ENCODE data around the gene CCDC120. TPM values are rescaled to one million over a fixed set of nuclear protein-coding genes. Genes with fewer than 3 reads are reported as not detected.
A peak's percentile ranks its signal among the peaks of the same experiment; 100 is the strongest.

Gene CCDC120
- total RNA-seq, 2 experiments from 2014 or later, result 5.0 to 5.4 TPM

DNA sequence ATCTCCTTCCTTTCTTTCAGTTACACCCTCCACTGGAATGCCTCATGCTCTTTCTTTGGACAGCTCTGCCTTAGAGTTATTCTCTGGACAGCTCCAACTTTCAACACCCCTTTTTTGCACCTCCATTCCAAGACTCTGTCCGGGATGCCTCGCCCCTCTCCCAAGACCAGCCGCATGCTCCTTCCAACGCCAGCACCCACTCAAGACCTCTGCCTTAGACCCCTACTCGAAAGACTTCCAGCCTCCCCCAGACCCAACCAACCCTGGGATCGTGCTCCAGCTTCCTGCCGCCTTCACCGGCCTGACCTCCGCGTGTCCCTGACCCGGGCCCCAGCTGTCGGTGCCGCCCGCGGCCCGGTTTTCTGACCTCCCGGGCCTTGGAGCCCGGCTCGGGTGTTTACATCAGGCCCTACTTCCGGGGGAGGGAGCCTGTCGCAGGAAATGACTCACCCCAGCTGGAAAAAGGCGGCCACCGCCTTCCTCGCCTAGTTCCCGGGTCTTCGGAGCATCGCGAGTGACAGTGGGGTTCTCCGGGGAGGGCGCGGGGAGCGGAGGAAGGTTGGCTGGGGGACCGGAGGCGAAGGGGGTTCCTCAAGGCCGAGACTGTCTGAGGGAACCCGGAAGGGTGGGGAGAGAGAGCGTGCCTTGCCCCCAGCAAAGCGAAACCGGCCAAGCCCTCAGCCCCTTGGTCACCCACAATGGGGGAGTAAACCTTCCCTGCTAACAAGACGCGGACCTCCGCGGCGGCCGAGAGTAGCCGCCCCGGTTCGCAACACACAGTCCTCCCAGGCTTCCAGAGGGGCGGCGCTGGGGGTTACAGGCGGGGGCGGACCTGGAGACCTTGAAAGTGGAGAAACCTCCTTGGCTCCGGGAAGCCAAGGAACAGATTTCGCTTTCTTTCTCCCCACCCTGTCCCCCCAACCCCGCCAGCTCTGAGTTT lies 21.0 kb downstream of the CCDC120 start, which contains the start of gene WDR45:
WDR45 (minus strand) TSS at position 399 of the 940 bp plus-strand sequence. CDS start 1,792 bp downstream, outside the sequence.
- H3K36me3 Mint-ChIP-seq (ENCODE audit: low read depth), result peaks cover 4% of the 10 kb centered on the region
- peak within 1 kb of the TSS; percentile 88 for H3K4me3 Mint-ChIP-seq
- ATAC-seq (peak; percentile 85), DNase-seq (peak; percentile 82)
- no peaks in the 10 kb centered on the region for H3K27me3 Mint-ChIP-seq (ENCODE audit: low read depth)
- no peaks in the 10 kb centered on the region for H3K9me3 Mint-ChIP-seq (ENCODE audit: insufficient read depth)
- H3K4me1 Mint-ChIP-seq (ENCODE audit: low read depth), result peaks cover 21% of the 10 kb centered on the region
- POLR2A ChIA-PET, result interaction anchor here (0.6 to 1.6 kb wide), 8 partner anchors 22 to 548 kb away, joined by 3 to 4 read pairs (median 4); partner anchors contain the start of gene GRIPAP1
- CTCF ChIA-PET, result interaction anchor here (0.6 to 1.1 kb wide), 2 partner anchors 87 to 1846 kb away, joined by 3 read pairs; no protein-coding TSS in a partner anchor
- H3K27ac Mint-ChIP-seq, result peak within 1 kb of the TSS; percentile 99

DNA sequence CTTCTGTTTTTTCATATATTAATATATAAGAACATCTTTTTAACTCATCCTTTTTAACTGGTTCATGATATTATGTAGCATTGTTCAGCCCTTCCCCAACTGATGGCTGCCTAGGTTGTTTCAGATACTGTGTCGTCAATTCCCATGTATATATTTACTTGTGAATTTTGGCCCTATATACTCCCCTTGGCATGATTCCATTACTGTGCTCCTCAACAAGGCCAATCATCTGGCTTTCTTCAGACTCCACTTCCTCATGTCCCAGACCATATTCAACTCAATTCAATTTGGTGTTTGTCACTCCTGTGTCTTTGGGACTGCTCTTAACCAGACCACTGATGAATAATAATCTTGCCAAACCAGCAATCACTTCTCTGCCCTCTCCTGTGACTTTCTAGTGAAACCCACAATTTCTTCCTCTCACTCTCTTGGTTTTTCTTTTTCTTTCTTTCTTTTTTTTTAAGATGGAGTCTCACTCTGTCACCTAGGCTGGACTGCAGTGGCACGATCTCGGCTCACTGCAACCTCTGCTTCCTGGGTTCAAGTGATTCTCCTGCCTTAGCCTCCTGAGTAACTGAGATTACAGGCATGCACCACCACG lies 23.6 kb downstream of the CCDC120 start:
- Mint-ChIP-seq H3K36me3 (ENCODE audit: low read depth) (no peaks in the 10 kb centered on the region), H3K4me1 (ENCODE audit: low read depth) (peaks cover 21% of the 10 kb centered on the region), H3K4me3 (no peak overlapping the region), H3K9me3 (ENCODE audit: insufficient read depth) (no peaks in the 10 kb centered on the region), H3K27me3 (ENCODE audit: low read depth) (no peaks in the 10 kb centered on the region), H3K27ac (peak overlapping the region; percentile 6)
- POLR2A ChIA-PET, result interaction anchor here (0.6 kb wide), 1 partner anchor 18 kb away, joined by 4 read pairs; no protein-coding TSS in a partner anchor
- DNase-seq (no peak), ATAC-seq (no peak)
- CTCF ChIA-PET, result no interaction called here

DNA sequence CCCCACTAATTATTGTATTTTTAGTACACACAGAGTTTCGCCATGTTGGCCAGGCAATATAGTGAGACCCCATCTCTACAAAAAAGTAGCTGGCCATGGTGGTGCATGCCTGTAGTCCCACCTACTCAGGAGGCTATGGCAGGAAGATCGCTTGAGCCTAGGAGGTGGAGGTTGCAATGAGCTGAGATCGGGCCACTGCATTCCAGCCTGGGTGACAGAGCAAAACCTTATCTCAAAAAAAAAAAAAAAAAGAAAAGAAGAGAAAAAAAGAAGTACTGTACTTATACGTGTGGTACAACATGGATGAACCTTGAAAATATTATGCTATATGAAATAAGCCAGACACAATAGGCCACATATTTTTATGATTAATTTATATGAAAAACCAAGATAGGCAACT lies 30.8 kb downstream of the CCDC120 start:
- DNase-seq (no peak), ATAC-seq (no peak)
- H3K27me3 Mint-ChIP-seq (ENCODE audit: low read depth), result no peaks in the 10 kb centered on the region
- H3K27ac Mint-ChIP-seq, result no peak overlapping the region
- H3K4me3 Mint-ChIP-seq, result no peak overlapping the region
- H3K36me3 Mint-ChIP-seq (ENCODE audit: low read depth), result no peaks in the 10 kb centered on the region
- H3K9me3 Mint-ChIP-seq (ENCODE audit: insufficient read depth), result no peaks in the 10 kb centered on the region
- ChIA-PET CTCF (no interaction called here), POLR2A (no interaction called here)
- H3K4me1 Mint-ChIP-seq (ENCODE audit: low read depth), result no peaks in the 10 kb centered on the region

DNA sequence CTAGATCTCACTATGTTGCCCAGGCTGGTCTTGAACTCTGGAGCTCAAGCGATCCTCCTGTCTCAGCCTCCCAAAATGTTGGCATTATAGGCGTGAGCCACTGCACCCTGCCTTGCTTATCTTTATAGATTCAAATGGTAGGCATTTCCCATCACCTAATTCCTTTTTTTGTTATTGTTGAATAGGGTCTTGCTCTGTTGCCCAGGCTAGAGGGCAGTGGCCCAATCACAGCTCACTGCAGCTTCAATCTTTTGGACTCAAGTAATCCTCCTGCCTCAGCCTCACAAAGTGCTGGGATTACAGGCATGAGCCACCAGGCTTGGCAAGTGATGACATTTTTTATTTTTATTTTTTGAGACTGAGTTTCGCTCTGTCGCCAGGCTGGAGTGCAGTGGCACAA lies 37.6 kb downstream of the CCDC120 start:
- H3K4me1 Mint-ChIP-seq (ENCODE audit: low read depth), result peaks cover 3% of the 10 kb centered on the region
- no peak overlapping the region for H3K27ac Mint-ChIP-seq
- CTCF ChIA-PET, result no interaction called here
- H3K27me3 Mint-ChIP-seq (ENCODE audit: low read depth), result no peaks in the 10 kb centered on the region
- no peaks in the 10 kb centered on the region for H3K9me3 Mint-ChIP-seq (ENCODE audit: insufficient read depth)
- DNase-seq, result no peak
- H3K4me3 Mint-ChIP-seq, result no peak overlapping the region
- no peak for ATAC-seq
- POLR2A ChIA-PET, result no interaction called here
- H3K36me3 Mint-ChIP-seq (ENCODE audit: low read depth), result no peaks in the 10 kb centered on the region

DNA sequence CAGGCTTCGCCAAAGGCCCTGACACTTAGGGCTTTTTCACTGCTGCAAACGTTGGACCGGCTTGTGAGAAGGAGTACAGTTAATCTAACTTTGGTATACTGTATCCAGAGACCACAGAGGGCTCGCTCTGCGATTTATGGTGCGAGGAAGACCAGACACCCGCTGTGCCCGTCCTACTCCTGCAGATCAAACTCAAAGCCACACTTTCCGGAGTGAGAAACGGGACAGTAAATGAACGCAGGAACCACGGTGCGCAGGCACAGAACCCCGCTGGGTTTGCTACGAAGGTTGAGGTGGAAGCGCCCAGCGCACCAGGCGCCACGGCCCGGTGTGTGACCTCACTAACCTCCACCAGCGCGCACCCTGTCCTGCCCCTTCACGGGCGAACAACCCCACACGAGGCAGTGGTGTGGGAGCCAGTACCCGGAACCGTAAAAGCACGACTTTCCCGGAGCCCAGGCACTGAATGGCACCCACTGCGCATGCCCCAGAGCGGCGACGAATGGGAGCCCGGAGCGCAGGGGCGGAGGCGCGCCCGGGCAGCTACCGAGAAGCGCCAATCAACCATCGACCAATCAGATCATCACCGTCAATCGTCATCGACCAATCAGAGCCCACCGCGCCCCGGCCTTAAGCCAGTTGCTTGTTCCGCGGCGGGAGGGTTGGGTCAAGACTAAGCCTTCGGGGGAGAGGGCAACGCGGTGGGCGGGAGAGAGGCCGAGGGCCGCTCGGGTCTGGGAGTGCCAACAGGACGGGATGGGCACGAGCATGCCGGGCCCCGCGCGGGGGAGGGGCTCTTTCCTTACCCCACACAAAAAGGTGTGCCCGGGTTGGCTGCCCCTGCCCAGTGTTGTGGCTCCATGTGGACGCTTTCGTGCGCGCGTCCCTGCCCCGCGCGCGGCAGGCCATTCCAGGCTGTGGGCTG lies 42.2 kb downstream of the CCDC120 start:
- H3K36me3 Mint-ChIP-seq (ENCODE audit: low read depth), result no peaks in the 10 kb centered on the region
- peak overlapping the region; percentile 92 for H3K27ac Mint-ChIP-seq
- H3K27me3 Mint-ChIP-seq (ENCODE audit: low read depth), result no peaks in the 10 kb centered on the region
- peaks cover 10% of the 10 kb centered on the region for H3K4me1 Mint-ChIP-seq (ENCODE audit: low read depth)
- no peaks in the 10 kb centered on the region for H3K9me3 Mint-ChIP-seq (ENCODE audit: insufficient read depth)
- ChIA-PET CTCF (interaction anchor here (1.0 kb wide), 1 partner anchor 57 kb away, joined by 3 read pairs; no protein-coding TSS in a partner anchor), POLR2A (no interaction called here)
- peak overlapping the region; percentile 92 for H3K4me3 Mint-ChIP-seq
- DNase-seq (peak; percentile 91), ATAC-seq (peak; percentile 97)

DNA sequence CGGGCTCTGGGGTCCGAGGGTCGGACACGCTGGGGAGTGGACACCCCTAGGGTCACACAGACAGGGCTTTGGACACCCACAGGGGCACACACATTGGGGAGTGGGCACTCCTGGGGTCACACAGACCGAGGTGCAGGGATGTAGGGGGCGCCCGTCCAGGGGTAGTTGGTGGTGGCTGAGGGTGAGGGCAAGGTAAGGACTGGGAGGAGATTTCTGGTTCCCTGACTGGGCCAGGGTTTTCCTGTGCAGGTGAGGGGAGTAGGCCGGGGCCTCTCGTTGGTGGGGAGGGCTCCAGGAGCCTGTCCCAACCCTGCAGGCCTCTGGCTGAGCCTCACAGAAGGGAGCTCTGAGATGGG lies 42.8 kb downstream of the CCDC120 start:
- Mint-ChIP-seq H3K27ac (peak overlapping the region; percentile 92), H3K4me1 (ENCODE audit: low read depth) (peaks cover 10% of the 10 kb centered on the region), H3K27me3 (ENCODE audit: low read depth) (no peaks in the 10 kb centered on the region), H3K9me3 (ENCODE audit: insufficient read depth) (no peaks in the 10 kb centered on the region), H3K36me3 (ENCODE audit: low read depth) (peaks cover 3% of the 10 kb centered on the region), H3K4me3 (peak overlapping the region; percentile 92)
- POLR2A ChIA-PET, result interaction anchor here (0.9 kb wide), 1 partner anchor 22 kb away, joined by 3 read pairs; the partner anchor contains the start of gene WDR45
- CTCF ChIA-PET, result interaction anchor here (1.0 kb wide), 1 partner anchor 57 kb away, joined by 3 read pairs; no protein-coding TSS in a partner anchor
- ATAC-seq (no peak), DNase-seq (no peak)

DNA sequence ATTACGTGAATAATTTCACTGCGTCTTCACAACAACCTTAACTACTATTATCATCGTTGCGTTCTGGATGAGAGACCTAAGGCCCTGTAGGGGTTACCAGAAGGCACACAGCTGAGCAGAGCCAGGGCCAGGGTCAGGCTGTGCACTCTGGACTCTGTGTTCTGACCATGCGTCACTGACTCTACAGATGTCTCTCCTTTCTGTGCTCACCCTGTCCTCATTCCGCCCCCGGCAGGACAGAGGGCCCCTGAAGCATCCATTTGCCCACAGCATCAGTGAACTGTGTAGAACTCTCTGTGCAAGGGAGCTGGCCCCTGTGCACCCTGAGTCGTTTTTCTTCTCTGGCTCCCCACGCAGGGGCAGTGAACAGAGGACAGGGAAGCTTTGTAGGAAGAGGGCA lies 43.4 kb downstream of the CCDC120 start:
- CTCF ChIA-PET, result no interaction called here

DNA sequence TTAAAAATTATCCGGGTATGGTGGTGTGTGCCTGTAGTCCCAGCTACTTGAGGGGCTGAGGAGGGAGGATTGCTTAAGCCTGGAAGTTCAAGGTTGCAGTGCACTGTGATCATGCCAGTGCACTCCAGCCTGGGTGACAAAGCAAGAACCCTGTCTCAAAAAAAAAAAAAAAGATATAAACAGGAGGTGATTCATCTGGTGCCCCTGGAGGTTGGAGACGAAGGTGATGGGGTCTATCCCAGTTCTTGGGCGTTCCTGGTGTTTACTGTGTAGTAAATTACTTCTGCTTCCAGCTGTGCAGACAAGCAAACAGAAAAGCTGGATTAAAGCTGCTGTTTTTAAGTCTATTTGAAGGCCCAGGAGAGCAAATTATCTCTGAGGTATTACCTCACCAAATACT lies 44.8 kb downstream of the CCDC120 start:
- DNase-seq (no peak), ATAC-seq (no peak)
- Mint-ChIP-seq H3K4me1 (ENCODE audit: low read depth) (peaks cover 10% of the 10 kb centered on the region), H3K36me3 (ENCODE audit: low read depth) (peaks cover 3% of the 10 kb centered on the region), H3K9me3 (ENCODE audit: insufficient read depth) (no peaks in the 10 kb centered on the region), H3K27ac (no peak overlapping the region), H3K27me3 (ENCODE audit: low read depth) (no peaks in the 10 kb centered on the region), H3K4me3 (no peak overlapping the region)
- CTCF ChIA-PET, result no interaction called here
- POLR2A ChIA-PET, result no interaction called here

More for the DNA sequence above, 43.4 kb downstream of the CCDC120 start:
- Mint-ChIP-seq H3K36me3 (ENCODE audit: low read depth) (peaks cover 3% of the 10 kb centered on the region), H3K4me1 (ENCODE audit: low read depth) (peaks cover 10% of the 10 kb centered on the region), H3K27ac (no peak overlapping the region), H3K4me3 (peak overlapping the region; percentile 92), H3K9me3 (ENCODE audit: insufficient read depth) (no peaks in the 10 kb centered on the region), H3K27me3 (ENCODE audit: low read depth) (no peaks in the 10 kb centered on the region)
- POLR2A ChIA-PET, result interaction anchor here (0.9 kb wide), 1 partner anchor 23 kb away, joined by 3 read pairs; the partner anchor contains the start of gene WDR45
- DNase-seq (no peak), ATAC-seq (no peak)

DNA sequence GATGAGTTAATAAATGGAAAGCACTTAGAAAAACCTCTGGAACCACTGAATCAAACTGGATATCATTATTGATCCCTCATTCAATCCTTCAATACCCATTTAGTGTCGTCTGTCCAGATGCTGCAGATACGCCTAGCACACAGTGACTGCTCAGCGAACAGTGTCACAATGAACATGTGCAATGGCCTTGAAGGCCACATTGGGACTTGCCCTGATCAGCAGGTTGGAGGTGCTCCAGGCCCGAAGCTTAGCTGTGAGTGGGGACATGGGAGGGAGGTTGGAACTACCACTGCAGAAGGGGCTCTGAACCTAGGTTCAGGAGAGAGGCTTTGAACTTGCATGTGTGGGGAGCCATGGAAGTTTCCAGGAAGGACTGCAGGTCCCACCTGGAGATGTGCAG lies 47.5 kb downstream of the CCDC120 start:
- CTCF ChIA-PET, result no interaction called here
- no peaks in the 10 kb centered on the region for H3K9me3 Mint-ChIP-seq (ENCODE audit: insufficient read depth)
- ATAC-seq, result no peak

DNA sequence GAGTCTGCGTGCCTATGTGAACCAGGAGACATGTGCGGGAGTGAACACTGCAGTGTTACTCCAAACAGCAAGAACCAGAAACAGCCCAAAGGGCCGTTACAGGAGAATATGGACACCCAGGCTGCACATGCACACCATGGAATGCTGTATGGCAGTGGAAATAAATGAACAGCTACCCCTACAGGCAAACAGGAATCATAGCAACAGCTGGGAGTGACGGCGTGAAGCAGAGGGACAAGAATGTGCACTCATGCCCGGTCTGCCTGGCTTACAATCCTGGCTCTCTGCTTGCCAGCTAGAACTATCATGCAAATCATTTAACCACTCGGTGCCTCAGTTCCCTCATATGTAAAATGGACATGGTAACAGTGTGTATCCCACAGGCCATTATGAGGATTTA lies 48.1 kb downstream of the CCDC120 start:
- ChIA-PET CTCF (no interaction called here), POLR2A (no interaction called here)
- ATAC-seq (no peak), DNase-seq (no peak)
- Mint-ChIP-seq H3K36me3 (ENCODE audit: low read depth) (peaks cover 11% of the 10 kb centered on the region), H3K4me3 (no peak overlapping the region), H3K27me3 (ENCODE audit: low read depth) (no peaks in the 10 kb centered on the region), H3K27ac (no peak overlapping the region), H3K9me3 (ENCODE audit: insufficient read depth) (no peaks in the 10 kb centered on the region), H3K4me1 (ENCODE audit: low read depth) (peaks cover 1% of the 10 kb centered on the region)

More for the DNA sequence above, 47.5 kb downstream of the CCDC120 start:
- H3K27ac Mint-ChIP-seq, result no peak overlapping the region
- no peak for DNase-seq
- no peaks in the 10 kb centered on the region for H3K27me3 Mint-ChIP-seq (ENCODE audit: low read depth)
- H3K36me3 Mint-ChIP-seq (ENCODE audit: low read depth), result peaks cover 11% of the 10 kb centered on the region
- POLR2A ChIA-PET, result interaction anchor here (0.7 kb wide), 1 partner anchor 78 kb away, joined by 3 read pairs; no protein-coding TSS in a partner anchor
- H3K4me1 Mint-ChIP-seq (ENCODE audit: low read depth), result peaks cover 7% of the 10 kb centered on the region
- H3K4me3 Mint-ChIP-seq, result no peak overlapping the region

DNA sequence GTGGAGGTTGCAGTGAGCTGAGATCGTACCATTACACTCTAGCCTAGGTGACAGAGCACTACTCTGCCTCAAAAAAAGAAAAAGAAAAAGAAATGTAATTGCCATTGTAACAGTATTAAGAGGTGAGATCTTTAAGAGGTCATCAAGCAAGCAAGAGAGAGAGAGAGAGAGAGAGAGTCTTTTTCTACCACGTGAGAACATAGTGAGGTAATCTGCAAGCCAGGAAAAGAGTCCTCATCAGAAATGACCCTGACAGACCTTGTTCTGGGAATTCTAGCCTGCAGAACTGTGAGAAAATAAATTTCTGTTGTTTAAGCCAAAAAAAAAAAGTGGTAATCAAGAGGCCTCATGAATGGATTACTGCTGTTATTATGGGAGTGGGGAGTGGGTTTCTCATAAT lies 49.8 kb downstream of the CCDC120 start:
- POLR2A ChIA-PET, result no interaction called here
- no peak overlapping the region for H3K4me3 Mint-ChIP-seq
- H3K36me3 Mint-ChIP-seq (ENCODE audit: low read depth), result peaks cover 21% of the 10 kb centered on the region
- no peaks in the 10 kb centered on the region for H3K27me3 Mint-ChIP-seq (ENCODE audit: low read depth)
- H3K27ac Mint-ChIP-seq, result no peak overlapping the region
- ATAC-seq (no peak), DNase-seq (no peak)
- CTCF ChIA-PET, result no interaction called here
- H3K9me3 Mint-ChIP-seq (ENCODE audit: insufficient read depth), result no peaks in the 10 kb centered on the region
- no peaks in the 10 kb centered on the region for H3K4me1 Mint-ChIP-seq (ENCODE audit: low read depth)

All from activated CD8-positive, alpha-beta T cell treated with anti-CD3 and anti-CD28 coated beads, Interleukin-2, amount 10 ng/mL, durations not matched to agents 7 days and 5 days (primary cell).